Measurements from ENCODE around the gene PHYHD1. TPM values are rescaled to one million over a fixed set of nuclear protein-coding genes. Genes with fewer than 3 reads are reported as not detected.
A peak's percentile ranks its signal among the peaks of the same experiment; 100 is the strongest.

PHYHD1 gene
- total and polyA plus RNA-seq, 10 of the 15 experiments (the other 5 are each of a cell fraction or from before 2014, with no cell fraction given) = 0.09 to 0.17 TPM; not detected in 8

GRCh38 chr9:128902351-128903078 is 18.3 kb upstream of the PHYHD1 start (continued):
- TF ChIP-seq PBX3 (IDR thresholded peaks at IDR 0.05; ENCODE audit: insufficient replicate concordance, low read depth, low read length) = no peak
- no peak for TF ChIP-seq CHD2 (IDR thresholded peaks at IDR 0.05; ENCODE audit: borderline replicate concordance, low read depth, low read length)
- TF ChIP-seq EED (IDR thresholded peaks at IDR 0.05; ENCODE audit: low read depth) = 0 out of 2 replicates have a peak, but pooled peaks have one; percentile 29
- TF ChIP-seq MEF2A (IDR thresholded peaks at IDR 0.05; ENCODE audit: insufficient read depth, low read depth, low read length) = no peak
- TF ChIP-seq CUX1 (IDR thresholded peaks at IDR 0.05; ENCODE audit: insufficient replicate concordance, low read depth, low read length) = no peak
- 0 out of 2 replicates have a peak, but pooled peaks have one; percentile 12 for TF ChIP-seq YY1 (IDR thresholded peaks at IDR 0.05; ENCODE audit: low read depth, low read length)
- TF ChIP-seq NRF1 (conservative IDR thresholded peaks at IDR 0.05; ENCODE audit: low read depth, low read length) = no peak
- no peak for TF ChIP-seq RBBP5 (conservative IDR thresholded peaks at IDR 0.05)
- peak; percentile 47; the same call in 1 of the 2 replicates for TF ChIP-seq MLLT1 (IDR thresholded peaks at IDR 0.05)
- peak; percentile 54; the same call in 1 of the 2 replicates for TF ChIP-seq FOXK2 (IDR thresholded peaks at IDR 0.05)
- TF ChIP-seq SMARCA5 (IDR thresholded peaks at IDR 0.05) = no peak
- TF ChIP-seq RELB (IDR thresholded peaks at IDR 0.05; ENCODE audit: low read depth) = no peak
- TF ChIP-seq RB1 (IDR thresholded peaks at IDR 0.05; ENCODE audit: borderline replicate concordance) = no peak
- no peak for TF ChIP-seq CEBPZ (IDR thresholded peaks at IDR 0.05; ENCODE audit: low read depth, low read length)
- TF ChIP-seq NR2F1 (conservative IDR thresholded peaks at IDR 0.05) = no peak
- no peak for TF ChIP-seq CHD4 (IDR thresholded peaks at IDR 0.05)
- TF ChIP-seq CBFB (IDR thresholded peaks at IDR 0.05; ENCODE audit: low read depth) = no peak; the same call in 1 of the 2 replicates
